DND-41 (cell line): ENCODE data around the gene TVP23C.

Experiments
- CTCF ChIP-seq: IDR thresholded peaks from 2 replicates; pipeline ENCODE4 v1.5.1; 2012; ENCODE audit warnings: borderline replicate concordance, low read length, moderate library complexity, mild to moderate bottlenecking; ENCODE audit not compliant: poor library complexity, severe bottlenecking; ENCODE audit errors: extremely low read depth
- EZH2 ChIP-seq: IDR thresholded peaks from 3 replicates; pipeline ENCODE4 v1.6.1; 2012; ENCODE audit warnings: borderline replicate concordance, low read depth, mild to moderate bottlenecking, moderate library complexity, low read length, inconsistent platforms; ENCODE audit not compliant: severe bottlenecking

- TF ChIP-seq CTCF (no peak), EZH2 (no peak)
Observed at GRCh38 chr17:15509095-15509494, 54.2 kb downstream of the TVP23C start.
